GM23248 (cell line): ENCODE data around the gene ZNF687.

ENCODE experiments used
- EZH2 ChIP-seq: fragments of 200-600 bp; sonication (generic); IDR thresholded peaks from 2 replicates; pipeline ENCODE4 v1.6.1; 2018; ENCODE audit warnings: antibody characterized with exemption, mild to moderate bottlenecking; ENCODE audit not compliant: insufficient read depth, poor library complexity, severe bottlenecking
- EZH2phosphoT487 ChIP-seq: fragments of 200-600 bp; sonication (generic); IDR thresholded peaks from 2 replicates; pipeline ENCODE4 v1.6.1; 2018; ENCODE audit warnings: antibody characterized with exemption, moderate library complexity, mild to moderate bottlenecking, low read depth; ENCODE audit not compliant: insufficient read depth

DNA sequence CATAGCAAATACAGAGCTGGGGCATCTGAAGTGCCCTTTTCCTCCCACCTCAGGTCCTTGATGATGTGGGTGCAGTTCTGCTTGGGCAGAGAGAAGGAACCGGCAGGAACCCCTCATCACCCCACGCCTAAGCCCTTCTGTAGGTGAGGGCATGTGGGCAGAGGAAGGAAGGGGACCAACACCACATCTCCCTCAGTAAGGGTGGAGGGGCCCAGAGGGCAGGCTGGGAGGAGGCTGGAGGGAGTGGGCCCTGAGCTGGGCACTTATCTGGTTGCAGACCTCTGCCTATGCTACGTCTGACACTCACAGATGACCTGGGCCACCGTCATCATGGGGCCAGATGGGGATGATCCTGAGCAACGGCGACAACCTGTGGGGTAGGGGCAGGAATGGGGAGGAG is 11.0 kb downstream of the ZNF687 start:
- TF ChIP-seq EZH2phosphoT487 (no peak), EZH2 (no peak)
